ENCODE results near the gene HTT. TPM values are rescaled to one million over a fixed set of nuclear protein-coding genes. Genes with fewer than 3 reads are reported as not detected.

The HTT gene
- total and polyA plus RNA-seq, 2 of the 13 experiments (the other 11 are each of a cell fraction or from before 2014, with no cell fraction given) = 17.5 to 19.5 TPM

- TF ChIP-seq, protein P1, sequence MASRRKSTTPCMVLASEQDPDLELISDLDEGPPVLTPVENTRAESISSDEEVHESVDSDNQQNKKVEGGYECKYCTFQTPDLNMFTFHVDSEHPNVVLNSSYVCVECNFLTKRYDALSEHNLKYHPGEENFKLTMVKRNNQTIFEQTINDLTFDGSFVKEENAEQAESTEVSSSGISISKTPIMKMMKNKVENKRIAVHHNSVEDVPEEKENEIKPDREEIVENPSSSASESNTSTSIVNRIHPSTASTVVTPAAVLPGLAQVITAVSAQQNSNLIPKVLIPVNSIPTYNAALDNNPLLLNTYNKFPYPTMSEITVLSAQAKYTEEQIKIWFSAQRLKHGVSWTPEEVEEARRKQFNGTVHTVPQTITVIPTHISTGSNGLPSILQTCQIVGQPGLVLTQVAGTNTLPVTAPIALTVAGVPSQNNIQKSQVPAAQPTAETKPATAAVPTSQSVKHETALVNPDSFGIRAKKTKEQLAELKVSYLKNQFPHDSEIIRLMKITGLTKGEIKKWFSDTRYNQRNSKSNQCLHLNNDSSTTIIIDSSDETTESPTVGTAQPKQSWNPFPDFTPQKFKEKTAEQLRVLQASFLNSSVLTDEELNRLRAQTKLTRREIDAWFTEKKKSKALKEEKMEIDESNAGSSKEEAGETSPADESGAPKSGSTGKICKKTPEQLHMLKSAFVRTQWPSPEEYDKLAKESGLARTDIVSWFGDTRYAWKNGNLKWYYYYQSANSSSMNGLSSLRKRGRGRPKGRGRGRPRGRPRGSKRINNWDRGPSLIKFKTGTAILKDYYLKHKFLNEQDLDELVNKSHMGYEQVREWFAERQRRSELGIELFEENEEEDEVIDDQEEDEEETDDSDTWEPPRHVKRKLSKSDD (CRISPR knock-in tag; IDR thresholded peaks at IDR 0.05; ENCODE audit: low read depth) = 0 out of 2 replicates have a peak, but pooled peaks have one; percentile 22
- TF ChIP-seq ZMYM2 (CRISPR knock-in tag; IDR thresholded peaks at IDR 0.05) = no peak
- TF ChIP-seq ZNF773 (CRISPR knock-in tag; IDR thresholded peaks at IDR 0.05; ENCODE audit: borderline replicate concordance) = peak; percentile 64; the same call in 1 of the 2 replicates
- TF ChIP-seq, protein P2, sequence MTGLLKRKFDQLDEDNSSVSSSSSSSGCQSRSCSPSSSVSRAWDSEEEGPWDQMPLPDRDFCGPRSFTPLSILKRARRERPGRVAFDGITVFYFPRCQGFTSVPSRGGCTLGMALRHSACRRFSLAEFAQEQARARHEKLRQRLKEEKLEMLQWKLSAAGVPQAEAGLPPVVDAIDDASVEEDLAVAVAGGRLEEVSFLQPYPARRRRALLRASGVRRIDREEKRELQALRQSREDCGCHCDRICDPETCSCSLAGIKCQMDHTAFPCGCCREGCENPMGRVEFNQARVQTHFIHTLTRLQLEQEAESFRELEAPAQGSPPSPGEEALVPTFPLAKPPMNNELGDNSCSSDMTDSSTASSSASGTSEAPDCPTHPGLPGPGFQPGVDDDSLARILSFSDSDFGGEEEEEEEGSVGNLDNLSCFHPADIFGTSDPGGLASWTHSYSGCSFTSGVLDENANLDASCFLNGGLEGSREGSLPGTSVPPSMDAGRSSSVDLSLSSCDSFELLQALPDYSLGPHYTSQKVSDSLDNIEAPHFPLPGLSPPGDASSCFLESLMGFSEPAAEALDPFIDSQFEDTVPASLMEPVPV (CRISPR knock-in tag; IDR thresholded peaks at IDR 0.05) = no peak
- peak; percentile 93 for TF ChIP-seq AGO2 (optimal IDR thresholded peaks at IDR 0.05; ENCODE audit: low read depth, low read length)
- TF ChIP-seq ZSCAN20 (CRISPR knock-in tag; IDR thresholded peaks at IDR 0.05; ENCODE audit: borderline replicate concordance) = peak; percentile 76; the same call in 1 of the 2 replicates
- peak; percentile 54 for TF ChIP-seq HNRNPL (IDR thresholded peaks at IDR 0.05; ENCODE audit: low read depth, low read length)
- peak; percentile 66; the same call in 1 of the 2 replicates for TF ChIP-seq ZNF556 (CRISPR knock-in tag; IDR thresholded peaks at IDR 0.05; ENCODE audit: borderline replicate concordance)
- TF ChIP-seq ZNF33B (CRISPR knock-in tag; IDR thresholded peaks at IDR 0.05) = 0 out of 2 replicates have a peak, but pooled peaks have one; percentile 15
- TF ChIP-seq ZNF569 (CRISPR knock-in tag; IDR thresholded peaks at IDR 0.05; ENCODE audit: borderline replicate concordance) = no peak
- 0 out of 2 replicates have a peak, but pooled peaks have one; percentile 4 for TF ChIP-seq NR0B2 (CRISPR knock-in tag; IDR thresholded peaks at IDR 0.05)
- no peak for TF ChIP-seq ZNF598 (CRISPR knock-in tag; IDR thresholded peaks at IDR 0.05; ENCODE audit: borderline replicate concordance)
- no peak for TF ChIP-seq ZNF891 (CRISPR knock-in tag; IDR thresholded peaks at IDR 0.05)
- TF ChIP-seq ZBTB38 (CRISPR knock-in tag; IDR thresholded peaks at IDR 0.05) = no peak
- TF ChIP-seq IRF2 (CRISPR knock-in tag; IDR thresholded peaks at IDR 0.05) = no peak
- TF ChIP-seq NR2F6 (IDR thresholded peaks at IDR 0.05) = no peak
- no peak for TF ChIP-seq NR2F6 (CRISPR knock-in tag; IDR thresholded peaks at IDR 0.05)
- peak; percentile 48 for TF ChIP-seq HNRNPLL (IDR thresholded peaks at IDR 0.05; ENCODE audit: low read depth, low read length, poor library complexity, severe bottlenecking)
- TF ChIP-seq, protein P3, sequence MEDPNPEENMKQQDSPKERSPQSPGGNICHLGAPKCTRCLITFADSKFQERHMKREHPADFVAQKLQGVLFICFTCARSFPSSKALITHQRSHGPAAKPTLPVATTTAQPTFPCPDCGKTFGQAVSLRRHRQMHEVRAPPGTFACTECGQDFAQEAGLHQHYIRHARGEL (CRISPR knock-in tag; IDR thresholded peaks at IDR 0.05) = 0 out of 2 replicates have a peak, but pooled peaks have one; percentile 36
- no peak for TF ChIP-seq JARID2 (CRISPR knock-in tag; IDR thresholded peaks at IDR 0.05; ENCODE audit: insufficient replicate concordance)
- TF ChIP-seq HINFP (CRISPR knock-in tag; IDR thresholded peaks at IDR 0.05; ENCODE audit: low read depth) = 0 out of 2 replicates have a peak, but pooled peaks have one; percentile 39
- TF ChIP-seq ZSCAN31 (CRISPR knock-in tag; IDR thresholded peaks at IDR 0.05; ENCODE audit: low read depth) = peak; percentile 29; the same call in 1 of the 2 replicates
- TF ChIP-seq ZEB1 (IDR thresholded peaks at IDR 0.05; ENCODE audit: insufficient replicate concordance, low read depth) = peak; percentile 22
Observed at GRCh38 chr4:3291969-3292570, 217.6 kb downstream of the HTT start (continued).

Measured in HepG2 (cell line).